Activated naive CD4-positive, alpha-beta T cell treated with anti-CD3 and anti-CD28 coated beads, Interleukin-2, amount 10 ng/mL, durations not matched to agents 7 days and 5 days (primary cell): Measurements from ENCODE around the gene ZNF518B.

Experiments
- CTCF ChIA-PET: fragments of 350-600 bp; sonication (Branson Sonifier 250); formaldehyde crosslinking; loops from one replicate; lab custom pipeline; 2021; ENCODE audit warnings: antibody characterized with exemption; lab: Charles Lee
- DNase-seq: peaks from one replicate; pipeline ENCODE4 v3.0.0-alpha.2; 2020
- H3K27ac Mint-ChIP-seq: one replicate; pipeline ENCODE4 v1.8.0; 2021; ENCODE audit warnings: mild to moderate bottlenecking, moderate library complexity, mixed read lengths
- H3K27me3 Mint-ChIP-seq: one replicate; pipeline ENCODE4 v1.8.0; 2021; ENCODE audit warnings: mild to moderate bottlenecking, mixed read lengths
- H3K36me3 Mint-ChIP-seq: one replicate; pipeline ENCODE4 v1.8.0; 2021; ENCODE audit warnings: mixed read lengths
- H3K4me1 Mint-ChIP-seq: one replicate; pipeline ENCODE4 v1.8.0; 2021; ENCODE audit warnings: mixed read lengths
- H3K4me3 Mint-ChIP-seq: one replicate; pipeline ENCODE4 v1.8.0; 2021; ENCODE audit warnings: mild to moderate bottlenecking, moderate library complexity, mixed read lengths
- H3K9me3 Mint-ChIP-seq: one replicate; pipeline ENCODE4 v1.8.0; 2021; ENCODE audit warnings: mixed read lengths

Gene ZNF518B

DNA sequence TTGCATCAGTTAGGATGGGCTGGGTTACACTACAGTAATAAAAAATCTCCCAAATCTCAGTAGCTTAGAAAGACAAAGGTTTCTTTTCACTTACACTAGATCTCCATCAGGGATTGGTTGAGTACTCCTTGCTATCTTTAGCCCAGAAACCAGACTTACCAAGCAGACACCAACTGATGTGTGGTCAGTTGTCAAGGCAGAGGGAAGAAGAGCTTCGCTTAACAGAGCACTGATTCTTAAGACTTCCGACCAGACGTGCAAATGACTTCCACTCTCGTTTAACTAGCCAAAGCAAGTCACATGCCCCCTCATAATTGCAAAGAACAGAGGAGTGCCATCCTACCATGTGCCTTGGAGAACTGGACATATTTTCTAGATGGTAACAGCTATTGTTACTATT is 5.7 kb upstream of the ZNF518B start:
- DNase-seq: no peak
- H3K4me1 Mint-ChIP-seq: peaks cover 22% of the 10 kb centered on the region
- no peak overlapping the region for H3K4me3 Mint-ChIP-seq
- H3K9me3 Mint-ChIP-seq: no peaks in the 10 kb centered on the region
- CTCF ChIA-PET: interaction anchor here (0.8 kb wide), 1 partner anchor 86 kb away, joined by 4 read pairs; no protein-coding TSS in a partner anchor
- H3K36me3 Mint-ChIP-seq: peaks cover 2% of the 10 kb centered on the region
- H3K27ac Mint-ChIP-seq: no peak overlapping the region
- peaks cover 44% of the 10 kb centered on the region for H3K27me3 Mint-ChIP-seq

DNA sequence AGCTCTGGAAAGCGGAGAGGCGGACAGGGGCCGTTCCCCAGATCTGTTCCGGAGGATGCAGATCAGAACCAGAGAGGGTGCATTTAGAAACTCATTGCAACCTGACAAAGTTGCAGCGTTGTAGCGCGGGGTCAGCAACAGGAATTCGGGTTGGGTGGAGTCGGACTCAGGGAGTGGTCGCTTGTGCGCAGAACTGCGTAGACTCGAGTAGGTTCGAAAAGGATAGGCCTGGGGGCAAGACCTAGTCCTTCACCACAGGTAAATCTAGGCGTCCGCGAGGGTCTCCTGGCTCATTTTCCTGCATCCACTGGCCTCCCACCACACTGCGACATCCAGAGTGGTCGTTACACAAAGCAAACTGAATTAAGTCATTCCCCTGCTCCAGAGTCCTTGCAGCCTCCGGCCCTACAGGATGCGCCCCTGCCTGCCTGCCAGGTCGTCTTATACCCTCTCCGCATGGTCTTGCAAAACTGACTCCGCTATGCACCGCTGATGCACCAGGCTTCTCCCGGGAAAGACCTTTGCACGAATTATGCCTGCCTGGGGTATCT is 4.7 kb upstream of the ZNF518B start:
- Mint-ChIP-seq H3K27me3 (peaks cover 50% of the 10 kb centered on the region), H3K4me1 (peaks cover 28% of the 10 kb centered on the region), H3K27ac (no peak overlapping the region), H3K36me3 (peaks cover 4% of the 10 kb centered on the region), H3K4me3 (peak overlapping the region; percentile 65), H3K9me3 (no peaks in the 10 kb centered on the region)
- no peak for DNase-seq
- CTCF ChIA-PET: interaction anchor here (0.8 to 2.4 kb wide), 12 partner anchors 10 to 344 kb away, joined by 3 to 15 read pairs (median 5); no protein-coding TSS in a partner anchor

DNA sequence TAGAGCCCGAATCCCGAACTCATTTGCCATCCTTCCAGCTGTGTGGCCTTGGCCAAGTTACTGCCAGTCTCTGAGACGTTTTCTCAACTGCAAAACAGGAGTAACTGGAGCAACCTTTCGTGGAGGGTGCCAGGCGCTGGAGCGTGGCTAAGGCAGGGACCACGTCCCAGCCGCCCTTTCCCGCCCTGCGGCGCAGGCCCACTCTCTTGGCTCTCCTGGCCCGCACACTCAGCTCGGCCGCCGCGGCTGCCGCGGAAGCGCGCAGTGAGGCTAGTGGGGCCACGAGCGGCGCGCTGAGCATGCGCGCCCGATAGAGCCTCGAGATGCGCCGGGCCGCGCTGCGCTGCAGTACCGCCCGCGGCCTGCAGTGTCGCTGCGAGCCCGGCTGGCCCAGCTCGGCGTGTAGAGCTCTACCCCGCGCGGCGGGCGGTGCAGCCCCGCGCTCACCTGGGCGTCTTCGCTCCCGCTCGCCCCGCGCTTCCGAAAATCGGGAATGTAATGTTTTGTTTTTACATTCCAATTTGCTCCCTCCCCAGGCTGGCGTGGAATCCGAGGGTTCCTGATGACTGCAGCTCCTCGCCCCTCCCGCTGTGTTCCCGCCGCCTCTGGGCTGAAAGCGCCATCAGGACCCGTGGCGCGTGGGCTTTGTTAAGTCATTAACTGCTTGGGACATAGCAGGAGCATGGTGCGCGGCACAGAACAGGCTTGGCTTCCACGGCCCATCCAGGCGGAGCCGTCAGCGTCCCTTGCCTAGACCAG is 4.0 kb upstream of the ZNF518B start:
- Mint-ChIP-seq H3K4me1 (peaks cover 32% of the 10 kb centered on the region), H3K36me3 (peaks cover 6% of the 10 kb centered on the region), H3K27ac (no peak overlapping the region), H3K9me3 (no peaks in the 10 kb centered on the region), H3K4me3 (peak overlapping the region; percentile 65), H3K27me3 (peaks cover 50% of the 10 kb centered on the region)
- DNase-seq: peak; percentile 76
- CTCF ChIA-PET: interaction anchor here (0.7 to 2.4 kb wide), 22 partner anchors 10 to 769 kb away, joined by 3 to 15 read pairs (median 4); no protein-coding TSS in a partner anchor

DNA sequence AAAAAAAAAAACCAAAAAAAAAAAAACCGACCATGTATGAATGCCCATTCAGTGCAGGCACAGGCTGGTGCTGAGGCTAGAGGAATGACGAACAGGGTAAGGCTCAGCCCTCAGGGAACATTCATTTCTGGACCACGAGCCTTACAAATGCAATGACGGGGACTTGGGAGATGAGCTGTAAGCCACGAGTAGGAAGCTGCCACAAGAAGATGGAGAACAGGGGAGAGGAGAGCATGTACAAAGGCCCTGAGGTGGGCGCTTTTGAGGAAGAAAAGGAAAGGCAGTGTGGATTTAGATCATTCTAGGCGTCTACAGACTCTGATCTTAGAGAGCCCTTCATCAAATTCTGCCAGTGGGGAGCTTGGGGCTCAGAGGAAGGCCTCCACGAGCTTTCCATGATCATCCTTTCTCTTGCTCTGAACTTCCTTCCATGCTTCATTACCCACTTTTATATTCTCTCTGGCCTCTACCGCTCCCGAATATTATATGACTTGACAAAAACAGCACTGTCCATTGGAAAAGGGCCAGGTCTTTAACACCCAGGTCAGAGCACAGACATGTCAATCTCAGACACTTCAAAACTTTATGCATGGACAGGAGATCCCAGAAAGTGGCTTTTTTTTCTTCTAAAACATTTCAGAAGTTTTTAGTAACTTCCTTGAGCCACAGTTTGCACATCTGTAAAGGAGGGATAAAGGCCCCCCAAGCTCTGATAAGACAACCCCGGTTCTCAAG is 3.3 kb upstream of the ZNF518B start:
- Mint-ChIP-seq H3K36me3 (peaks cover 7% of the 10 kb centered on the region), H3K27me3 (peaks cover 50% of the 10 kb centered on the region), H3K4me3 (peak overlapping the region; percentile 65), H3K27ac (no peak overlapping the region), H3K9me3 (no peaks in the 10 kb centered on the region), H3K4me1 (peaks cover 39% of the 10 kb centered on the region)
- no peak for DNase-seq
- CTCF ChIA-PET: interaction anchor here (0.7 to 2.4 kb wide), 19 partner anchors 9 to 768 kb away, joined by 3 to 15 read pairs (median 4); no protein-coding TSS in a partner anchor

DNA sequence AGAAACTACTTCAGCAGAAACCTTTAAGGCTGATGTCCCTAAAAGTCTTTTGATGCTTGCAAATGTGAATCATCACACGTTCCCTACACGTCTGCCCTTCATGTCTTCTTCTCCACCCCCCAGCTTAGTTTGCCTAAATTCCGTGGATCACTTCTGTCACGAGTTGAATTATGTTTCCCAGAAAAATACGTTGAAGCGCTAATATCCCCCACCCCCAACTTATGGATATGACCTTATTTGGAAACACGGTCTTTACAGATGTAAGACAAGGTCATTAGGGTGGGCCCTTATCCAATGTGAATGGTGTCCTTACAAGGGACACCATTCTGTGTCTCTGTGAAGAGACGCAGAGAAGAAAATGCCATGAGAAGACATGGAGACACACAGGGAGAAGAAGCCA is 2.1 kb upstream of the ZNF518B start:
- no peak overlapping the region for H3K4me3 Mint-ChIP-seq
- no peak for DNase-seq

DNA sequence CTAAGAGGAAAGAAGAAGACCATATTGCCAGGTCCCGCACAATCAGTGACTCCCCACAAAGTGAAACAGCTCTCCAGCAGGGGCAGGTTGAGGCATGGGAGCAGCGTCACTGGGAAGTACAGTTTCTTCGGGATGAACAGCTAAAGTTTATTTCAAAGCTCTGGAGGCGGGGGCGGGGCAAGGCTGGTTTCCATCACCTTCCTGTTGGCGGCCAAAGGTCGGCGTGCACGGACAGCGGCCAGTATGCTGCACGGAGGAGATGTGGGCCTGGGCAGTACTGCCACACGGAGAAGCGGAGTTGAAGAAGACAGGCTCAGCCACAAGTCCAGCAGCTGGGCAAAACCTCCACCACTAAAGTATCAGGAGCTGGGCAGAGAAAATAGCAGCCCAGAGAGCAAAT is 951 bp upstream of the ZNF518B start:
- peaks cover 28% of the 10 kb centered on the region for H3K36me3 Mint-ChIP-seq
- H3K4me3 Mint-ChIP-seq: peak overlapping the region; percentile 62
- H3K4me1 Mint-ChIP-seq: peaks cover 46% of the 10 kb centered on the region
- no peak for DNase-seq
- H3K27ac Mint-ChIP-seq: no peak overlapping the region
- peaks cover 39% of the 10 kb centered on the region for H3K27me3 Mint-ChIP-seq
- H3K9me3 Mint-ChIP-seq: no peaks in the 10 kb centered on the region
- CTCF ChIA-PET: interaction anchor here (0.8 to 1.7 kb wide), 5 partner anchors 81 to 300 kb away, joined by 3 to 7 read pairs (median 4); no protein-coding TSS in a partner anchor

More for the DNA sequence above, 2.1 kb upstream of the ZNF518B start:
- Mint-ChIP-seq H3K4me1 (peaks cover 43% of the 10 kb centered on the region), H3K27me3 (peaks cover 46% of the 10 kb centered on the region), H3K9me3 (no peaks in the 10 kb centered on the region), H3K27ac (no peak overlapping the region), H3K36me3 (peaks cover 18% of the 10 kb centered on the region)
- CTCF ChIA-PET: no interaction called here

DNA sequence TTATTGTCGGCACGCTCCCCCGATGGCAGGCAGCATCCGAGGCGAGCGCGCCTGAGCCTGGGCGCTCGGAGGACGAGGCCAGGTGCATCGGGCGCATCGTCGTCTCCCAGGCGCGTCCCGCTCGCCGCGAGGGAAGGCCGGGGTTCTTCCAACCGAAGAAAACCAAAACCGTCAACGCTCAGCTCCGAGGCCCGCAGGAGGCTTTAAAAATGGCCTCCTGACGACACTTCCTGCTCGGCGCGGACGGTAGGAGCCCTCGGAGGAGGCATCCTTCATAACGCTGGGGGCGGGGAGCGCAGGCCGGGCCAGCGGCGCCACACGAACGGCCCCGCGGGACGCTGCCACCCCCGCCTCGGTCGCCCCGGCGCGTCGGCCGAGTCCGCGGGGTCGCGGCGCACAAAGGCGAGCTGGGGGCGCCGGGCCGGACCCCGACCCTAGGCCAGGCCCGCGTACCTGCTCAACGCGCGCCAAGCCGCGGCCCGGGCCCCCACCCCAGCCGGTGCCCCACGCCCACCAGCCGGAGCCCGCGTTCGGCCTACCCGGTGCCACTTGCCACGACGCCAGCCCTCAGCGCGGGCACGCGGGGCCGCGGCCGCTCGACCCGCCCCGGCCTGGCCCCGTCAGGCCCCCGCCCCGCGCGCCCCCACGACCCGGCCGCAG is 501 bp downstream of the ZNF518B start:
- Mint-ChIP-seq H3K4me1 (peaks cover 44% of the 10 kb centered on the region), H3K4me3 (peak overlapping the region; percentile 85), H3K9me3 (peaks cover 1% of the 10 kb centered on the region), H3K36me3 (peaks cover 42% of the 10 kb centered on the region), H3K27me3 (peaks cover 27% of the 10 kb centered on the region), H3K27ac (peak overlapping the region; percentile 87)
- peak; percentile 76 for DNase-seq
- CTCF ChIA-PET: interaction anchor here (1.3 to 1.7 kb wide), 3 partner anchors 13 to 295 kb away, joined by 3 to 7 read pairs (median 4); no protein-coding TSS in a partner anchor

DNA sequence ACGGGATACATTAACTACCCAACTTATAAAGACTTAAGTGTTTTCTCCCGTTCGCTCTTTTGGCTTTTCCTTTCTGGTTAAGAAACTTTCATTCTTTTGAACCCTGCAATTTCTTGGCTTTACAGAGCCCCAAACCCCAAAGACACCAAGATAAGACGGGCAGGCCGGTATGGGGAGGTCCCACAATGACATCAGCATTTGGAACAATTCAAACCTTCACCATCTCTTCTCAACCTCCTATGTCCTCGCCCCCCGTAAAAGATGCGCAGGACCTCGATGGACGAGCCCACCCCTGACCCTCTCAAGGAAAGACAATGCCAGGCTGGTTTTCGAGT is 999 bp downstream of the ZNF518B start:
- H3K27me3 Mint-ChIP-seq: peaks cover 22% of the 10 kb centered on the region
- peaks cover 2% of the 10 kb centered on the region for H3K9me3 Mint-ChIP-seq
- peaks cover 40% of the 10 kb centered on the region for H3K4me1 Mint-ChIP-seq
- peak overlapping the region; percentile 87 for H3K27ac Mint-ChIP-seq
- CTCF ChIA-PET: interaction anchor here (1.3 to 1.7 kb wide), 2 partner anchors 12 to 295 kb away, joined by 3 to 7 read pairs; no protein-coding TSS in a partner anchor
- peak overlapping the region; percentile 85 for H3K4me3 Mint-ChIP-seq
- DNase-seq: no peak
- peaks cover 44% of the 10 kb centered on the region for H3K36me3 Mint-ChIP-seq

DNA sequence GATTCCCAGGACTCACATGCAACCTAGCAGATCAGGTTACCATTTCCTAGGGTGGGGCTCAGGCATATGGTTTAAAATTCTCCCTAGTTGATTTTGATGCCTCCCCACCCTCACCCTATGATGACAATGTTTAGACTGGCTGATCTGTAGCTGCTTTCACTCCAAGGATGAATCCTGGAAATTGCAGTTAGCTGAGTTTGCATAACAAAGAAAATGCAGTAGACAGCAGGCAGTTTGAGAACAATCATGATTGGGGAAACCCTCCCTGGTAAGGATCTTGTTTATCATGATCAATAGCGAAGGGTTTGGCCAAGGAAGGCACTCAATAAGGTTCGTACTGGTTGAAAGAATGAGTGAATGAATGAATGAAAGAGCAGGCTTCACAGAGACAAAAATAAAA is 2.1 kb downstream of the ZNF518B start:
- H3K4me1 Mint-ChIP-seq: peaks cover 31% of the 10 kb centered on the region
- peaks cover 3% of the 10 kb centered on the region for H3K9me3 Mint-ChIP-seq
- H3K4me3 Mint-ChIP-seq: peak overlapping the region; percentile 6
- CTCF ChIA-PET: no interaction called here
- no peak for DNase-seq
- H3K27me3 Mint-ChIP-seq: peaks cover 17% of the 10 kb centered on the region
- no peak overlapping the region for H3K27ac Mint-ChIP-seq
- H3K36me3 Mint-ChIP-seq: peaks cover 54% of the 10 kb centered on the region

DNA sequence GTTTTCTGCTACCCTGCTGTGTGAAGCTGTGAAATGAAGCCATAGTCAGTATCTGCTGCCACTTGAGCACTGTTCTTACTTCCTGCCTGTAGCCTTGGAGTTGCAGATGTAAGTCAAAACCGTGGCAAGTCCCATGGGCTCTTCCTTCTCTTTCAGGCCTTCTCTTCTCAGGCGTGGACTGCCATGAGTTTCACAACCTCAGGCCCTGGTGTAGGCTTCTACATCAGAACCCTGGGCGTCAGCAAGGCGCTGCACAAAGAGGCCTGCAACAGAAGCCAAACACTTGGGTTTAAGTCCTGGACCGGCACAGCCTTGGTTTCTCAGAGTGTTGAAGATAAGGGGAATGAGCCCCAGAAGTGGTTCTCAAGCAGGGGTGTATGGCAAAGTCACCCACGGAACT is 2.5 kb downstream of the ZNF518B start:
- Mint-ChIP-seq H3K9me3 (peaks cover 4% of the 10 kb centered on the region), H3K4me1 (peaks cover 31% of the 10 kb centered on the region), H3K27ac (no peak overlapping the region), H3K36me3 (peaks cover 58% of the 10 kb centered on the region), H3K27me3 (peaks cover 16% of the 10 kb centered on the region), H3K4me3 (no peak overlapping the region)
- CTCF ChIA-PET: no interaction called here
- no peak for DNase-seq

DNA sequence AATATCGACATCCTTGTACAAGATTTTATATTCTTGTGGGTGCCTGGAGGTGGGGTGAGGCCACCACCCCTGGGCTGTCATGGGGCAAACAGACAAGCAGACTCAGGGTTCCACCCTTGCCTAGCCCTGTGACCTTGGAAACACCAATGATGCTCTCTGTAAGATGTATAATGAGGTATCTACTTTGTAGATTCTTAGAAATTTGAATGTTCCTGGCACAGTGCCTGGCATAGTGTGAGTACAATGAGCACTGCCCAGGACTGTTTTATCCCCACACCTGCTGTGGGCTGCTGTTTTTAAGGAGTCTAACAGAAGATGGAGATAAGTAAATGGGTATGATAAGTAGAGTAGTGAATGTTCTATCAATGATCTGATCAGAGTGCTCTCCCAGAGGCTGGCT is 3.1 kb downstream of the ZNF518B start:
- DNase-seq: no peak
- Mint-ChIP-seq H3K4me1 (peaks cover 28% of the 10 kb centered on the region), H3K9me3 (peaks cover 4% of the 10 kb centered on the region), H3K27ac (no peak overlapping the region), H3K27me3 (peaks cover 12% of the 10 kb centered on the region), H3K36me3 (peaks cover 64% of the 10 kb centered on the region), H3K4me3 (no peak overlapping the region)
- CTCF ChIA-PET: no interaction called here

DNA sequence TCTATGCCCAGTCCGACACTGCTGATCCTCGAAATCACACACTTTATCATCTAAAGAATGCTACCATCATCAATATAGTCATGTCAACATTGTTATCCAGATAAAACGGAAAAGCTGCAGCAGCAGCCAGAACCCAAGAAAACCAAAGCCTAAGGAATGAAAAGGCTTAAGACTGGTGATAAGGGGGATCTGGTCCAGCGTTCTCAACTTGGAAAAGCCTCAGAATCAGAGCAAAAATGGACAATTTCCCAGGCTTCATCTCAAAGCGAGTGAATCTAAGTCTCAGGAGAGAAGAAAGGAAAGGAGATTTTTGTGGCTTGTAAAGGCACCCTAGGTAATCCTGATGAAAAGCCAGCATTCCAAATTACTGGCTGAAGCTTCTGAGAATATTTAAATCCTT is 8.2 kb downstream of the ZNF518B start:
- Mint-ChIP-seq H3K36me3 (peaks cover 89% of the 10 kb centered on the region), H3K4me3 (no peak overlapping the region), H3K27me3 (no peaks in the 10 kb centered on the region), H3K27ac (no peak overlapping the region), H3K4me1 (no peaks in the 10 kb centered on the region), H3K9me3 (peaks cover 44% of the 10 kb centered on the region)
- CTCF ChIA-PET: no interaction called here
- DNase-seq: no peak

DNA sequence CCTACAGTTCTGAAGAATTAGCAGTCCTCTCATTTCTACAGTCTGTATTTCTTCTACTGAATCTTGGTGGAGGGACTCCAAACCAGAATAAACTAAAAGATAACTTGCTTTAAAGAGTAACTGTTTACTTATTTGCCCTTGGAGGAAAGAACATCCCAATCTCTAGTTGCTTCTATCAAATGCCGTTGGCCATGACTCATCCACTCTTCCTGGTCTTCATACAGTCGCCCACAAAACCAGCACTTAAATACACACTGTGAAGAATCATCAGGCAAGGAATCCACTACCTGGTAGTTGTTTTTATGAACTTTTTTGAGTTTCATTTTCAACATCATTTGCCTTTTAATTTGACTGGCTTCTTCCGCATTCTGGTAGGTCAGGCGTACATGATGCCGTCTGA is 14.2 kb downstream of the ZNF518B start:
- H3K9me3 Mint-ChIP-seq: peaks cover 50% of the 10 kb centered on the region

More for the DNA sequence above, 14.2 kb downstream of the ZNF518B start:
- Mint-ChIP-seq H3K4me1 (no peaks in the 10 kb centered on the region), H3K4me3 (no peak overlapping the region), H3K27me3 (no peaks in the 10 kb centered on the region), H3K36me3 (peaks cover 55% of the 10 kb centered on the region), H3K27ac (no peak overlapping the region)
- CTCF ChIA-PET: interaction anchor here (1.5 kb wide), 1 partner anchor 17 kb away, joined by 5 read pairs; no protein-coding TSS in a partner anchor
- no peak for DNase-seq
